Brain microvascular endothelial cell (primary cell): Measurements from ENCODE around the gene NANOS2.

Experiments
- DNase-seq: peaks from one replicate; pipeline ENCODE4 v3.0.0-alpha.2; 2020
- H3K27ac ChIP-seq: fragments of 250-450 bp; sonication (Bioruptor Pico); 2 replicates; pipeline ENCODE4 v1.5.1; 2020; ENCODE audit warnings: mild to moderate bottlenecking, moderate library complexity
- H3K27me3 ChIP-seq: fragments of 250-450 bp; sonication (Bioruptor Pico); replicated peaks from 2 replicates; pipeline ENCODE4 v1.5.1; 2020; ENCODE audit warnings: mild to moderate bottlenecking
- H3K36me3 ChIP-seq: fragments of 250-450 bp; sonication (Bioruptor Pico); replicated peaks from 2 replicates; pipeline ENCODE4 v1.5.1; 2020; ENCODE audit warnings: mild to moderate bottlenecking
- H3K4me3 ChIP-seq: 2 replicates; pipeline ENCODE4 v1.5.1; 2011; ENCODE audit warnings: low read depth, mild to moderate bottlenecking, control low read depth, low read length, moderate library complexity
- CTCF ChIP-seq: IDR thresholded peaks from 2 replicates; pipeline ENCODE4 v1.5.1; 2011; ENCODE audit warnings: low read depth, mild to moderate bottlenecking, moderate library complexity, low read length, control low read depth, inconsistent platforms; ENCODE audit errors: missing control alignments
- in situ Hi-C: cut with HindIII; loops from 2 replicates; pipeline ENCODE4 v1.10.0; 2017; ENCODE audit warnings: low sequenced_read_pairs, low pct_ligation_motif_present

The NANOS2 gene

GRCh38 chr19:45882652-45883585 is 31.7 kb downstream of the NANOS2 start:
- Histone ChIP-seq H3K27me3 (no peaks in the 10 kb centered on the region), H3K27ac (no peak overlapping the region), H3K36me3 (no peaks in the 10 kb centered on the region), H3K4me3 (no peak overlapping the region)
- DNase-seq = peak; percentile 81
- in situ Hi-C loops = no loop called here
- TF ChIP-seq CTCF = peak; percentile 100

DNA sequence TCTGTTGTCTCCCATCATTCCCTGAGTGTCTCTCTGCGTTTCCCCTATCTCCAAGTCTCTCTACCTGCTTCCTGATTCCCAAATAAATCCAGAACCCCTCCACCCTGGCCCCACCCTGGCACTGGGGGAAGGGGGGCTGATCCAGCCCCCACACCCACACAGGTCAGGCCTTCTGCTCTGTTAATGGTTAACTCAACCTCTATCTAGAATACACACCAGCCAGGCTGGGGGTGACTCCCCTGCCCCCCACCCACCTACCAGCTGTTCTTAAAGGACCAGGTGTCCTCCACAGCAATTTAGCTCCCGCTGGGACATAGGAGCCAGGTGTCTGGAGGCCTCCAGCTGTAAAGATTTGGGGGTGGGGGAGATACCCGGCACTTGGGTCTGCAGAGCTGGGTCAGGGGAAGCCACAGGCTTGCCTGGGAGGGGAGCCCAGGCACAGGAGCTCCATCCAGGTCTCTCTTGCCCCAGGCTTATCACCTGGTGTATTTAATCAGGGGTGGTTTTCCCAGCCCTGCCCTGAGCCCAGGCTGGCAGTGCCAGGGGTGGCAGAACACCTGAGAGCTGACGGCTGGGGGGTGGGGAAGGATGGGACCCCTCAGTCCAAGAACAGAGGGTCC is 32.6 kb downstream of the NANOS2 start:
- H3K27me3 ChIP-seq = no peaks in the 10 kb centered on the region
- DNase-seq = no peak
- in situ Hi-C loops = no loop called here
- no peaks in the 10 kb centered on the region for H3K36me3 ChIP-seq
- no peak for TF ChIP-seq CTCF
- H3K27ac ChIP-seq = no peak overlapping the region
- H3K4me3 ChIP-seq = no peak overlapping the region

DNA sequence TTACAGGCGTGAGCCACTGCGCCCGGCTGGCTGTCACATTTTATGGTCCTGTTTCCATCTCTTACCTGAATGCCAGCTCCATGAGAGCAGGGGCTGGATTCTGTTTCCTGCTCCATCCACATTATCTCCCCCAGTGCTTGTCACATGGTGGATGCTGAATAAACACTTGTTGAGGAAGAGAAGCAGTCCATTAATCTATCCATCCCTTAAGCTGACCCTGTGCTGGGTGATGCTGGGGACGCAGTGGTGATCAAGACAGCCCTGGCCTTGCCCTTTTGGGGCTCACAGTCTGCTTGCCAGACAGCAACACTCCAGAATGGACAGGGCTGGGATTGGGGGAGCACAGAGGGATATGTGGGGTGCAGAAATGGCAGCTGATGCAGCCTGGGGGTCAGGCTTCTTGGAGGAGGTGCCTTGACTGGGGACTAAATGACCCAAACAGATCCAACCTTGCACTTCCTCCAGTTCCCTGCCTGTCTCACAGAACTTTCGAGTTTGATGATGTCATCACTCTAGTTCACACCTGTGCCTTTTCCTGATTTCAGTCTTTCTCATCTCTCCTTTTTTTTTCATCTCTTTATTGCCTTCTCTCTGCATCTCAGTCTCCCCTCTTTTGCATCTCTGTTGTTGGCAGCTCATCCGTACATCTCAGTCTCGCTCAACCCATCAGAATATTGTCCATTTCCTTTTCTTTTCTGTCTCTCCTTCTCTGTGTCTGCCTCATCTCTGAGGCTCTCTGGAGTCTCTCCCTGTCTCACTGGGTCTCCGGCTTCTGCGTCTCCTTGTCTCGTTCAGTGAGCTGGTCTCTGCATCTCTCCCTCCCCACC is 33.3 kb downstream of the NANOS2 start:
- in situ Hi-C loops = no loop called here
- Histone ChIP-seq H3K27ac (no peak overlapping the region), H3K27me3 (no peaks in the 10 kb centered on the region), H3K36me3 (no peaks in the 10 kb centered on the region), H3K4me3 (no peak overlapping the region)
- TF ChIP-seq CTCF = no peak
- no peak for DNase-seq

GRCh38 chr19:45879971-45880370 is 34.6 kb downstream of the NANOS2 start:
- no peak for TF ChIP-seq CTCF
- no peaks in the 10 kb centered on the region for H3K36me3 ChIP-seq
- no peaks in the 10 kb centered on the region for H3K27me3 ChIP-seq
- DNase-seq = no peak
- in situ Hi-C loops = no loop called here
- H3K27ac ChIP-seq = no peak overlapping the region
- no peak overlapping the region for H3K4me3 ChIP-seq

DNA sequence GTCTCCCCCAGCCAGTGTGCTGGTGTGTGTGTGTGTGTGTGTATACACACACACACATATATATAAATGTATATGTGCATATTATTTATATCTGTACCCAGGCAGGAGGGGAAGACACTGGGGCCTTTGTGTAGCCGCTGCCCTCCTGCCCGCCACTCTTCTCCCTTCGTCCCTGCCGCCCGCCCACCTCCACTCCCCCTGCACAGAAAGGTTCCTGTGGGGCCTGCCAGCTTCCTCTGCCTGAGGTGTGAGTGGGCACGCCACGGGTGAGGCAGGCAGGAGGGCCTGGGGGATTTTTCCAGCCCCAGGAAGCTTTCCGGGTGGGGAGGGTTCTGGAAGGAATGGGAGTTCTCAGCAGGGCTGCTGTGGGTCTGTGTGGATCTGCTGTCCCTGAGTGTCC is 35.5 kb downstream of the NANOS2 start:
- H3K27me3 ChIP-seq = no peaks in the 10 kb centered on the region
- no peaks in the 10 kb centered on the region for H3K36me3 ChIP-seq
- H3K4me3 ChIP-seq = no peak overlapping the region
- DNase-seq = no peak
- no peak overlapping the region for H3K27ac ChIP-seq
- no peak for TF ChIP-seq CTCF
- in situ Hi-C loops = no loop called here
